GM18502 (cell line): ENCODE data around the gene FAM131A.

Source experiments
- ATAC-seq: cut with Tn5 transposase; IDR thresholded peaks from one replicate; pipeline ENCODE4 v1.9.1; 2021; ENCODE audit warnings: mild to moderate bottlenecking; ENCODE audit not compliant: unreplicated experiment, poor library complexity

FAM131A gene

GRCh38 chr3:184354121-184354728 lies 16.8 kb downstream of the FAM131A start:
- no peak for ATAC-seq

- ATAC-seq, result no peak
These were observed 17.4 kb downstream of the FAM131A start for GRCh38 chr3:184354754-184355153.

- ATAC-seq, result no peak
These were observed 18.1 kb downstream of the FAM131A start for GRCh38 chr3:184355261-184356040.

- ATAC-seq, result no peak
These were observed 20.1 kb downstream of the FAM131A start for GRCh38 chr3:184357248-184358123.

GRCh38 chr3:184358124-184358767 lies 20.8 kb downstream of the FAM131A start:
- ATAC-seq, result no peak

- ATAC-seq, result no peak
These were observed 21.5 kb downstream of the FAM131A start for GRCh38 chr3:184358921-184359350.

- ATAC-seq, result no peak
These were observed 22.2 kb downstream of the FAM131A start for GRCh38 chr3:184359610-184360009.

GRCh38 chr3:184360070-184360928 lies 22.9 kb downstream of the FAM131A start:
- ATAC-seq, result no peak

GRCh38 chr3:184360929-184361531 lies 23.6 kb downstream of the FAM131A start:
- ATAC-seq, result no peak

GRCh38 chr3:184361532-184361931 lies 24.1 kb downstream of the FAM131A start, which contains the start of the genes CLCN2 and POLR2H:
CLCN2 (minus strand) TSS chr3:184361605; CDS start chr3:184361479, 126 bp downstream.
POLR2H (plus strand) TSS chr3:184361710; CDS start chr3:184363493, 1,783 bp downstream.
- peak; percentile 45 for ATAC-seq

GRCh38 chr3:184361932-184362667 lies 24.7 kb downstream of the FAM131A start:
- peak; percentile 9 for ATAC-seq

- peak; percentile 81 for ATAC-seq
These were observed 25.5 kb downstream of the FAM131A start for GRCh38 chr3:184362668-184363546.

GRCh38 chr3:184366619-184367289 lies 29.4 kb downstream of the FAM131A start:
- ATAC-seq, result no peak

GRCh38 chr3:184368116-184368515 lies 30.7 kb downstream of the FAM131A start:
- no peak for ATAC-seq

GRCh38 chr3:184368586-184369183 lies 31.3 kb downstream of the FAM131A start:
- ATAC-seq, result no peak

- ATAC-seq, result peak; percentile 85
These were observed 34.2 kb downstream of the FAM131A start for GRCh38 chr3:184371570-184372018.
